HepG2 (cell line): Measurements from ENCODE around the gene ACADVL. TPM values are rescaled to one million over a fixed set of nuclear protein-coding genes. Genes with fewer than 3 reads are reported as not detected.

Source experiments
- CENPX ChIP-seq: sonication (generic); formaldehyde crosslinking; IDR thresholded peaks from 2 replicates; pipeline ENCODE4 v1.9.0; 2021; ENCODE audit warnings: mild to moderate bottlenecking, missing genetic modification reagents, moderate library complexity
- HES4 ChIP-seq: sonication (generic); formaldehyde crosslinking; IDR thresholded peaks from 2 replicates; pipeline ENCODE4 v1.9.0; 2021; ENCODE audit warnings: mild to moderate bottlenecking, missing genetic modification reagents, borderline replicate concordance
- HMGXB3 ChIP-seq: sonication (generic); formaldehyde crosslinking; IDR thresholded peaks from 2 replicates; pipeline ENCODE4 v1.4.0; 2020; ENCODE audit warnings: missing genetic modification reagents, borderline replicate concordance
- KAT7 ChIP-seq: IDR thresholded peaks from 2 replicates; pipeline ENCODE4 v1.6.1; 2018; ENCODE audit warnings: borderline replicate concordance, missing compliant biosample characterization
- PRDM4 ChIP-seq: sonication (generic); formaldehyde crosslinking; IDR thresholded peaks from 2 replicates; pipeline ENCODE4 v1.9.0; 2021; ENCODE audit warnings: missing genetic modification reagents, borderline replicate concordance
- RFX5 ChIP-seq: IDR thresholded peaks from 2 replicates; pipeline ENCODE4 v1.6.1; 2011; ENCODE audit warnings: low read depth, low read length, improper control_type of control experiment
- SALL2 ChIP-seq: sonication (generic); formaldehyde crosslinking; IDR thresholded peaks from 2 replicates; pipeline ENCODE4 v1.8.1; 2023; ENCODE audit warnings: mild to moderate bottlenecking, missing genetic modification reagents, inconsistent platforms
- SP1 ChIP-seq, 2 experiments: fragments of 450-650 bp in 1 of 2; sonication (generic) in 1 of 2; formaldehyde crosslinking in 1 of 2; IDR thresholded peaks; 2 replicates each; pipeline versions ENCODE4 v1.4.0 to v1.6.1; 2016 to 2020; ENCODE audit warnings: missing genetic modification reagents in 1 of 2
- ZBTB34 ChIP-seq: sonication (generic); formaldehyde crosslinking; IDR thresholded peaks from 2 replicates; pipeline ENCODE4 v1.8.0; 2022; ENCODE audit warnings: mild to moderate bottlenecking, missing genetic modification reagents
- ZNF382 ChIP-seq: sonication (generic); formaldehyde crosslinking; IDR thresholded peaks from 2 replicates; pipeline ENCODE4 v1.5.0; 2020; ENCODE audit warnings: missing genetic modification reagents, mild to moderate bottlenecking, borderline replicate concordance
- ZNF678 ChIP-seq: sonication (generic); formaldehyde crosslinking; IDR thresholded peaks from 2 replicates; pipeline ENCODE4 v1.4.0; 2020; ENCODE audit warnings: mild to moderate bottlenecking, missing genetic modification reagents
- ZNF790 ChIP-seq: sonication (generic); formaldehyde crosslinking; IDR thresholded peaks from 2 replicates; pipeline ENCODE4 v1.8.0; 2022; ENCODE audit warnings: missing genetic modification reagents, mild to moderate bottlenecking, borderline replicate concordance
- polyA plus RNA-seq, 8 experiments: library from polyadenylated mRNA; depleted of rRNA in 3 of 8; stranded (reverse) in 7 of 8; unstranded in 1 of 8; fragments of >200 nt; fragmentation: Illumina TruSeq in 4 of 8; extraction: Trizol in 4 of 8; gene quantifications; 2 replicates each; pipeline versions ENCODE4 v1.2.1 to v1.2.3, GENCODE V29; 2011 to 2016; ENCODE audit warnings: low read depth in 4 of 8, missing spikeins in 1 of 8, mixed read lengths in 1 of 8; ENCODE audit not compliant: insufficient read depth in 1 of 8
- total RNA-seq, 5 experiments: library from RNA; depleted of rRNA; stranded (reverse); fragments of >200 nt; fragmentation: Illumina TruSeq; extraction: Trizol; gene quantifications; 2 replicates each; pipeline ENCODE4 v1.2.3, GENCODE V29; 2016; ENCODE audit warnings: low read depth in 1 of 5
- TF ChIP-seq, protein P1 (sequence below): sonication (generic); formaldehyde crosslinking; IDR thresholded peaks from 2 replicates; pipeline ENCODE4 v1.4.0; 2020; ENCODE audit warnings: mild to moderate bottlenecking, missing genetic modification reagents, borderline replicate concordance
- TF ChIP-seq, protein P2 (sequence below): sonication (generic); formaldehyde crosslinking; IDR thresholded peaks from 2 replicates; pipeline ENCODE4 v1.5.0; 2020; ENCODE audit warnings: mild to moderate bottlenecking, missing genetic modification reagents, borderline replicate concordance

ACADVL gene
- total and polyA plus RNA-seq, 2 of the 13 experiments (the other 11 are each of a cell fraction or from before 2014, with no cell fraction given) = 219 to 412 TPM

DNA sequence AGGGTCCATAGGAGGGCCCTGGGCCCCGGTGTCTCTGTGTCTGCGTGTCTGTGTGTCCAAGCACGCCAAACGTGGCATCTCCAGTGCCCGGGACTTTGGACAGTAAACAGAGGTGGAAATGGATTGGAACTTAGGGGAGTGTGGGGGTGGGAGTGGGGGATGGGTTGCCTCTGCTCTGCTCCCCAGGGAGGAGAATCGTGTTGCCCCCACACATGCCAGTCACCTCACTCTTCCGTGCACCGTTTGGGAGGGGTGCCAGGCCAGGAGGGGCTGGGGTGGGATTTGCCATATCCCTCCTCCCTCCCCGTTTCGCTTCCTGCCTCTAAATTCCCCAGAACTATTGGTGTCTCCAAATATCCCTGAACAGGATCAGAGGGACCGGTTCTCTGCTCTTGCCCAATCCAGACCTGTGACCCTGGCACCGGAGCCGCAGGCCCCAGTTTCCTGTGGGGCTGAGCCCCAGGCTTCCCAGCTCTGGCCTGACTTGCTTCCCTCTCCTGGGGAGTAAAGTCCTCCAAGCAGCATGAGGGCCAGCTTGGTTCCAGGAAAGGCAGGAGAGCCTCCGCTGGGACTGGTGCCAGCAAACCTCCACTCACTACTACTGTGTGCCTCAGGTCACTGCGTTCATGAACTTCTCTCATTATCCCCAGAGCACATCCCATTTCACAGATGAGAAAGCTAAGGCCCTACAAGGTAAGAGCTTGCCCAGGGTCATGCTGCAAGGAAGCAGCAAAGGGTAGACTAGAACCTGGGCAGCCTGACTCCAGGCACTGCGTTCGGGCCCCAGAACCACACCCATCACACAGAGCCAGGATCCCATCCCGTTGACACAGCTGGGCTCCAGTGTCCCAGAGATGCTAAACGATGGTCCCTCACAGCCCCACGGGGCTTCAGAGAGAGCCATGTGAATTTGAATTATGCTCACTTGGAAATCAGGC lies 40.2 kb upstream of the ACADVL start, which contains the start of gene ASGR1 (continued):
- TF ChIP-seq, protein P1, sequence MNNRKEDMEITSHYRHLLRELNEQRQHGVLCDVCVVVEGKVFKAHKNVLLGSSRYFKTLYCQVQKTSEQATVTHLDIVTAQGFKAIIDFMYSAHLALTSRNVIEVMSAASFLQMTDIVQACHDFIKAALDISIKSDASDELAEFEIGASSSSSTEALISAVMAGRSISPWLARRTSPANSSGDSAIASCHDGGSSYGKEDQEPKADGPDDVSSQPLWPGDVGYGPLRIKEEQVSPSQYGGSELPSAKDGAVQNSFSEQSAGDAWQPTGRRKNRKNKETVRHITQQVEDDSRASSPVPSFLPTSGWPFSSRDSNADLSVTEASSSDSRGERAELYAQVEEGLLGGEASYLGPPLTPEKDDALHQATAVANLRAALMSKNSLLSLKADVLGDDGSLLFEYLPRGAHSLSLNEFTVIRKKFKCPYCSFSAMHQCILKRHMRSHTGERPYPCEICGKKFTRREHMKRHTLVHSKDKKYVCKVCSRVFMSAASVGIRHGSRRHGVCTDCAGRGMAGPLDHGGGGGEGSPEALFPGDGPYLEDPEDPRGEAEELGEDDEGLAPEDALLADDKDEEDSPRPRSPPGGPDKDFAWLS (CRISPR knock-in tag) = peak; percentile 100
- peak; percentile 21; the same call in 1 of the 2 replicates for TF ChIP-seq ZBTB34 (CRISPR knock-in tag)
- TF ChIP-seq, protein P2, sequence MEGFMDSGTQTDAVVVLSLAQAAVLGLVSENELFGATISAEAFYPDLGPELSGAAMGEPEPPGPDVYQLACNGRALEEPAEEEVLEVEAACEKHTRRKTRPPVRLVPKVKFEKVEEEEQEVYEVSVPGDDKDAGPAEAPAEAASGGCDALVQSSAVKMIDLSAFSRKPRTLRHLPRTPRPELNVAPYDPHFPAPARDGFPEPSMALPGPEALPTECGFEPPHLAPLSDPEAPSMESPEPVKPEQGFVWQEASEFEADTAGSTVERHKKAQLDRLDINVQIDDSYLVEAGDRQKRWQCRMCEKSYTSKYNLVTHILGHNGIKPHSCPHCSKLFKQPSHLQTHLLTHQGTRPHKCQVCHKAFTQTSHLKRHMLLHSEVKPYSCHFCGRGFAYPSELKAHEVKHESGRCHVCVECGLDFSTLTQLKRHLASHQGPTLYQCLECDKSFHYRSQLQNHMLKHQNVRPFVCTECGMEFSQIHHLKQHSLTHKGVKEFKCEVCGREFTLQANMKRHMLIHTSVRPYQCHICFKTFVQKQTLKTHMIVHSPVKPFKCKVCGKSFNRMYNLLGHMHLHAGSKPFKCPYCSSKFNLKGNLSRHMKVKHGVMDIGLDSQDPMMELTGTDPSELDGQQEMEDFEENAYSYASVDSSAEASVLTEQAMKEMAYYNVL (CRISPR knock-in tag) = peak; percentile 60
- no peak for TF ChIP-seq ZNF678 (CRISPR knock-in tag)
- no peak for TF ChIP-seq SP1 (IDR thresholded peaks at IDR 0.05)
- 0 out of 2 replicates have a peak, but pooled peaks have one; percentile 38 for TF ChIP-seq SP1 (CRISPR knock-in tag; IDR thresholded peaks at IDR 0.05)
- TF ChIP-seq SALL2 = 0 out of 2 replicates have a peak, but pooled peaks have one; percentile 10
- TF ChIP-seq HES4 (CRISPR knock-in tag) = no peak
- peak; percentile 80 for TF ChIP-seq HMGXB3 (CRISPR knock-in tag)
- no peak for TF ChIP-seq PRDM4 (CRISPR knock-in tag)
- no peak for TF ChIP-seq ZNF382 (CRISPR knock-in tag)
- TF ChIP-seq CENPX = no peak
- TF ChIP-seq KAT7 (CRISPR knock-in tag) = no peak; the same call in 1 of the 2 replicates
- 0 out of 2 replicates have a peak, but pooled peaks have one; percentile 37 for TF ChIP-seq RFX5
- no peak for TF ChIP-seq ZNF790
